ENCODE results near the gene FAP.

- no peak for TF ChIP-seq TAF1 (IDR thresholded peaks at IDR 0.05; ENCODE audit: borderline replicate concordance, low read depth, low read length)
- TF ChIP-seq POLR2AphosphoS5 (IDR thresholded peaks at IDR 0.05; ENCODE audit: low read depth, low read length), result no peak
Observed at GRCh38 chr2:162148956-162149355, 94.3 kb downstream of the FAP start.

All from GM12892 (cell line).